Calu3 (cell line): ENCODE measurements around the gene UCP1. TPM values are rescaled to one million over a fixed set of nuclear protein-coding genes. Genes with fewer than 3 reads are reported as not detected.
A peak's percentile ranks its signal among the peaks of the same experiment; 100 is the strongest.

Experiments used
- BruUV-seq: library from RNA; stranded (reverse); fragments of 400-500 nt; replicated peaks from 2 replicates; lab custom pipeline; 2021; lab: Mats Ljungman, UMichigan
- CTCF ChIA-PET: fragments of 300-600 bp; sonication (Branson Sonifier 250); formaldehyde crosslinking; loops from one replicate; lab custom pipeline; 2022; ENCODE audit warnings: antibody characterized with exemption; lab: Charles Lee
- DNase-seq: peaks from one replicate; pipeline ENCODE4 v3.0.0; 2022
- H3K27ac Mint-ChIP-seq: one replicate; pipeline ENCODE4 v1.8.0; 2022; ENCODE audit warnings: mixed read lengths; ENCODE audit not compliant: unreplicated experiment
- H3K27me3 Mint-ChIP-seq: one replicate; pipeline ENCODE4 v1.8.0; 2022; ENCODE audit warnings: mixed read lengths; ENCODE audit not compliant: unreplicated experiment
- H3K36me3 Mint-ChIP-seq: one replicate; pipeline ENCODE4 v1.8.0; 2022; ENCODE audit warnings: mild to moderate bottlenecking, moderate library complexity, mixed read lengths; ENCODE audit not compliant: insufficient read depth, unreplicated experiment
- H3K4me1 Mint-ChIP-seq: one replicate; pipeline ENCODE4 v1.8.0; 2022; ENCODE audit warnings: mild to moderate bottlenecking, low read depth, mixed read lengths; ENCODE audit not compliant: unreplicated experiment
- H3K4me3 Mint-ChIP-seq: one replicate; pipeline ENCODE4 v1.8.0; 2022; ENCODE audit warnings: mild to moderate bottlenecking, low read depth, moderate library complexity, mixed read lengths; ENCODE audit not compliant: unreplicated experiment
- H3K9me3 Mint-ChIP-seq: one replicate; pipeline ENCODE4 v1.8.0; 2022; ENCODE audit warnings: low read depth, mixed read lengths; ENCODE audit not compliant: unreplicated experiment
- intact Hi-C: fragments of 100-400 bp; cut with micrococcal nuclease; formaldehyde crosslinking; loops from one replicate; pipeline ENCODE4 v1.10.0; 2022; ENCODE audit not compliant: unreplicated experiment
- total RNA-seq: library from RNA; stranded (reverse); gene quantifications from 2 replicates; pipeline ENCODE4 v1.2.3, GENCODE V29; 2022
- TF ChIP-seq, protein P1 (sequence below): fragments of 200-600 bp; IDR thresholded peaks from one replicate; pipeline ENCODE4 v1.8.0; 2022; ENCODE audit warnings: antibody characterized with exemption; ENCODE audit not compliant: unreplicated experiment

Gene UCP1
- total RNA-seq, 1 experiment from 2014 or later, result not detected

DNA sequence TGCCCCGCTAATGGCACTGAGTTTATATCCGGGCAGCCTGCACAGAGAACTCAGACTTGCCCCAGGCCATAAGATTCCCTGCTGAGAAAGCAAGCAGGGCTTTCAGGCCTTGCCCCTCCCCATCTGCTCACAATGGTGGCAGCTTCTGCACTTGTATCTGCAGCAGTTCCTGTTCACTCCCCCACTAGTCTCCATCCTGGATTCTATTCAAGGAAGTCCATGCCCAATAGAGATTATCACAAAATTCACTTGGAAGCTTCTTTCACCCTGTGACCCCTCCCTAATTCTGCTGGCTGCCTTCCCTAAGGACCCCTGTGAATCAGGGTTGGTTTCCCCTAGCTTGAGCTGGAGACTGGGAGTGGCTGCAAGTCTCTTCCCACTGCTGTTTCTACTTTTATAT, 34.5 kb upstream of the UCP1 start:
- Mint-ChIP-seq H3K36me3 (no peaks in the 10 kb centered on the region), H3K4me3 (no peak overlapping the region), H3K27ac (no peak overlapping the region), H3K9me3 (no peaks in the 10 kb centered on the region), H3K27me3 (peaks cover 36% of the 10 kb centered on the region), H3K4me1 (no peaks in the 10 kb centered on the region)
- DNase-seq, result no peak
- CTCF ChIA-PET, result no interaction called here
- intact Hi-C loops, result no loop called here
- no TSS peak for BruUV-seq
- TF ChIP-seq, protein P1, sequence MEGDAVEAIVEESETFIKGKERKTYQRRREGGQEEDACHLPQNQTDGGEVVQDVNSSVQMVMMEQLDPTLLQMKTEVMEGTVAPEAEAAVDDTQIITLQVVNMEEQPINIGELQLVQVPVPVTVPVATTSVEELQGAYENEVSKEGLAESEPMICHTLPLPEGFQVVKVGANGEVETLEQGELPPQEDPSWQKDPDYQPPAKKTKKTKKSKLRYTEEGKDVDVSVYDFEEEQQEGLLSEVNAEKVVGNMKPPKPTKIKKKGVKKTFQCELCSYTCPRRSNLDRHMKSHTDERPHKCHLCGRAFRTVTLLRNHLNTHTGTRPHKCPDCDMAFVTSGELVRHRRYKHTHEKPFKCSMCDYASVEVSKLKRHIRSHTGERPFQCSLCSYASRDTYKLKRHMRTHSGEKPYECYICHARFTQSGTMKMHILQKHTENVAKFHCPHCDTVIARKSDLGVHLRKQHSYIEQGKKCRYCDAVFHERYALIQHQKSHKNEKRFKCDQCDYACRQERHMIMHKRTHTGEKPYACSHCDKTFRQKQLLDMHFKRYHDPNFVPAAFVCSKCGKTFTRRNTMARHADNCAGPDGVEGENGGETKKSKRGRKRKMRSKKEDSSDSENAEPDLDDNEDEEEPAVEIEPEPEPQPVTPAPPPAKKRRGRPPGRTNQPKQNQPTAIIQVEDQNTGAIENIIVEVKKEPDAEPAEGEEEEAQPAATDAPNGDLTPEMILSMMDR, result no peak

DNA sequence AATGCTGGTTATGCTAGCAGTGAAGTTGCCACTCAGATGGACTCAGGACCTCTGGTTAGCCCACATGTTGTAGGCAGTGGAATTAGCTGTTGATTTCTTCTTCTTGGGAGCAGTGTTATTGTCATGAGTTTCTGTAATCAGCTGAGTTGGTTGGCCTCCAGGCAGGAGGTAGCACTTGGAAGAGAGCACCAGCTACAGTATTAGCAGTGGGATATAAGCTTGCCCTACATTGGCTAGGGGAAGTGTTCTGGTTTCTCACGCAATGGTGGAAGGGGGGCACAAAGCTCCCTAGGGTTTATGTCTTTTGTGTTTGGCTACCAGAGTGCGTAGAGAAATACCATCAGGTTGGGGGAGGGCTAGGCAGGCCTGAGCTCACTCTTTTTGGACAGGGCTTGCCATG, 34.0 kb upstream of the UCP1 start:
- no peak overlapping the region for H3K27ac Mint-ChIP-seq
- no peak for DNase-seq
- H3K36me3 Mint-ChIP-seq, result no peaks in the 10 kb centered on the region
- CTCF ChIA-PET, result no interaction called here
- intact Hi-C loops, result no loop called here
- H3K9me3 Mint-ChIP-seq, result no peaks in the 10 kb centered on the region
- TF ChIP-seq, protein P1, result no peak
- no TSS peak for BruUV-seq
- H3K27me3 Mint-ChIP-seq, result peaks cover 36% of the 10 kb centered on the region
- H3K4me1 Mint-ChIP-seq, result no peaks in the 10 kb centered on the region
- H3K4me3 Mint-ChIP-seq, result no peak overlapping the region

DNA sequence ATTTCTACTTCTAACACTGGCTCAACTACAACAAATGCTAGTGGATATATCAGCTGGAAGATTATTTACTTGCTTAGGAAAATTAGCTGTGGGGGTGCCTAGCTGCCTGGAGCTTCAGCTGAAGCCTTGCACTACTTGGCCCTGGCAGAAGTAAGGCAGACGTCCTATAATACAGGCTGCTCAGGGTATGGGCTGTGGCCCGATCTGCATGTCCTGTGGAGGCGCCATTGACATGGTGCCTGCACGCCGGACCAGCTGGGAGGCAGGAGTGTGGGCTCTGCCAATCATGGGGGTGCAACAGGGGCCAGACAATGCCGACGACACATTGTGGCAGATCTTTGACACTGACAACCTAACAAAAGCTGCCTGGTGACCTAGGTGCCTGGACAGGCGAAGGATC, 31.6 kb upstream of the UCP1 start:
- no TSS peak for BruUV-seq
- intact Hi-C loops, result no loop called here
- CTCF ChIA-PET, result interaction anchor here (0.6 kb wide), 1 partner anchor 47 kb away, joined by 3 read pairs; no protein-coding TSS in a partner anchor

DNA sequence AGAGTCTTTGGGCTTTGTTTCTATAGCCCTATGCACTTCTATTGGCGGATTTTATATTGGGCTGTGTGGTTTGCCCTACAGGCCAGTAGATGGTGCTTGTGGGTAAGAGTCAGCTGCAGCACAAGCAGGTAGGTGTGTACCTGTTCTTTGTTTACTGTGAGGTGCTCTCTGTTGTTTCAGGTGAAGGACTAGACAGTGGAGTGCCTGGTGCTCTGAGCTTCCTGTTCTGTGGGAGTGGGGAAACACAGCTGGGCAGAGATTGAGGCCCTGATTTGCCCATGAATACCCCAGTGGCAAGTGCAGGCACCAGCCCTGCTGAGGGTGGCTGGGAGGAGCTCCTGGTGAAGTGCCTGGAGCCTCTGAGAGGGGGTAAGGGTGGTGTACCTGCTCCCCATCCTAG, 26.3 kb upstream of the UCP1 start:
- TF ChIP-seq, protein P1, result peak; percentile 63
- Mint-ChIP-seq H3K27me3 (peaks cover 45% of the 10 kb centered on the region), H3K27ac (no peak overlapping the region), H3K4me1 (no peaks in the 10 kb centered on the region), H3K36me3 (no peaks in the 10 kb centered on the region), H3K9me3 (no peaks in the 10 kb centered on the region), H3K4me3 (no peak overlapping the region)
- DNase-seq, result peak; percentile 39
- CTCF ChIA-PET, result interaction anchor here (0.6 to 1.8 kb wide), 6 partner anchors 10 to 1026 kb away, joined by 3 to 14 read pairs (median 4); no protein-coding TSS in a partner anchor
- intact Hi-C loops, result loop anchor here (1.0 kb wide), 1 partner anchor 256 kb away; no protein-coding TSS in a partner anchor
- BruUV-seq, result no TSS peak

More for the DNA sequence above, 31.6 kb upstream of the UCP1 start:
- H3K4me1 Mint-ChIP-seq, result no peaks in the 10 kb centered on the region
- no peak for DNase-seq
- TF ChIP-seq, protein P1, result no peak
- no peak overlapping the region for H3K4me3 Mint-ChIP-seq
- H3K27ac Mint-ChIP-seq, result no peak overlapping the region
- no peaks in the 10 kb centered on the region for H3K36me3 Mint-ChIP-seq
- no peaks in the 10 kb centered on the region for H3K9me3 Mint-ChIP-seq
- peaks cover 36% of the 10 kb centered on the region for H3K27me3 Mint-ChIP-seq
